HUDEP-2 (cell line): Measurements from ENCODE around the gene CDR2L.
"Not testable (repeated sequence)": the region's sequence is repeated elsewhere in the genome, so short reads cannot be mapped to it uniquely, and the experiment has no call there.

ENCODE experiments used
- DNase-seq, 76 experiments: peaks; one replicate each; lab custom pipeline; 2025; ENCODE audit not compliant: unreplicated experiment in 76 of 76; lab: John Stamatoyannopoulos, UW

The CDR2L gene

DNA sequence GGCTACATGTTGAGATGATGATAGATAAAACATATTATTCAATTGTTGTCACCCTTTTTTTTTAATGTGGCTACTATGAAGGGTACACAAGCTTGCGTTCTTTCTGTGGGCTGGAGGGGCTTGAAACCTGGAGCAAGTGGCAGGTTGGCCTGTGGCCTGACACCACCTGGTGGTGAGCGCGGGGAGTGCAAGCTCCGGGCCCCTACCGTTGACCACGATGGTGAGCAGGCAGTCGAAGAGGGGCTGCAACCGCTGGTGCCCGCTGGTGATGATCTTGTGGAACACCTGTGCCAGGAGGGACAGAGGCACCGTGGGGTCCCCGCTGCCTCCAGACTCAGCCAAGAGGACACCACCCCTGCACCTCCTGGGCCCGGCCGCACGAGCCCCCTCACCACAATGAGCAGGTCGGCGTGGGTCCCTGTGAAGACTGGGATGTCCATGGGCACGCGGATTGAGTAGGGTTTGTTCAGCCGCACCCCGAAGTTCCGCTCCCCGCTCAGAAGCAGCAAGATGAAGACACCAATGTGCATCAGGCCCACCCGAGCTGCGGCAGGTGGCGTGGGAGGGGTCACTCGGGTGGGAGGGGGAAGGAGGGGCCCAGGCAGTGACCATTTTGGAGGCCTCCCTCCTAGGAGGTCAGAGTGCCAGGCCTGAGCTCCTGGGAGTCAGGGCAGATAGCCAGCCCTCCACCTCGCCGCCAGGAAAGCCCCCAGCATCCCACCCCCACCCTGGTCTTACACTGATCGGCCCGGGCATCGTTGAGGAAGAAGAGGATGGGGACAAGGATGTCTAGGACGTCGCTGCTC lies 29.3 kb upstream of the CDR2L start:
- DNase-seq: peak in 64 of 76 experiments; percentile 5 to 81 (median 54)

DNA sequence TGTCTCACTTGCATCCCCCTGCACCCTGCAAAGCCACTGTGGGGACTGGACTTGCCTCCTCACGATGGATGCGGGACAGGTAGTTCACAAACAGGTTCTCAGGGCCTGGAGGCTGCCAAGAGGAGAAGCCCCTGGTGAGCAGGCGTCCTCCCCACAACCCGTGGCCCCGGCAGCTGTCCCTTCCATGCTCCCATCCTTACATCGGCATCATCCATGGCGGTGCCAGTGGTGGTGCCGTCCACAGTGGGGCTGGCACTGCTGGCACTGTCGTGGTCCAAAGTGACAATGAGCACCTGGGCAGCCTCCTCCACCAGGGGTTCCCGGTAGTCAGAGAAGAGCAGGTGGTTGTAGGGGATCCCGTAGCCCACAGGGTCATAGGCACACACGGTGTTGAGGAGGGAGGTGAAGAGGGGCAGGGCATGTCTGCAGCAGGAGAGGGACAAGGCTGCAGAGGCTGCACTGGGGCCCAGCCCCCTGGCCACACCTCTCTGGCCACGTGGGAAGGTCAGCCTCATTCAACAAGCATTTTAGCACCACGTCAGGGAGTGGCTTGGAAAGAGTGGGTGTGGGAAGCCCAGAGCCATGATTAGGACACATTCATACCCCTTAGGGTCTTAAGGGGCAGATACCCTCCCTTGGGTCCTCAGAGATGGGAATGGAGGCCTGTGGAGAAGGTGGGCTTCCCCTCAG lies 27.5 kb upstream of the CDR2L start:
- peak in 1 of 76 experiments; percentile 12 for DNase-seq

DNA sequence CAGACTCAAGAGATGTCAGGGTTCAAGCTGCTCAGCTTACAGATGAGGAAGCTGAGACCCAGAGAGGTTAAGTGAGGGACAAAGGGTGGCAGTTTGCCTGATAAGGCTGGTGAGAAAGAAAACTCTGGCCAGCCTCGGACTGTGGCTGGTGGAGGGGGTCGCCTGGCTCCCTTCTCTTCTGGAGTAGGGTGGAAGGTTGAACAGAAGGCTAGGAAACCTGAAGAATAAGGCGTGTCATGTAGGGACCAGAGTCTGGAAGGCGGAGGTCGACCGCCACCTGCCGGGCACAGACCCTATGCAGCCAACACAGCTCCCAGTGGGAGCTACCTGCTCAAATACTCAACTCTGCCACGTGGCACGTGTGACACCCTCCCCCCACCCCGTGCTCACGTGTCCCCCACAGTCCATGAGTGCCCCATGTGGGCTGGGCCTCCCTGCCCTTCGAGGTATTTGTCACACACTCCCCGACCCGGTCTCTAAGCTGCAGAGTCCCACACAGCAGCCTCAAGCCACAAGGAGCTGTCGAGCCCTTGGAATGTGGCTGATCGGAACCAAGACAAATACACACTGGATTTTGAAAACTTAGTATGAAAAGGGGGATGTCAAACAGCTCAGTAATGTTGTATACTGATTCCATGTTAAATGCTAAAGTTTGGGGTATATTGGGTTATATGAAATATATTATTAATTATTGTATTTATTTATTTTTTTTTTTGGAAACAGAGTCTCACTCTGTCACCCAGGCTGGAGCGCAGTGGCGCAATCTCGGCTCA lies 26.7 kb upstream of the CDR2L start:
- peak in 71 of 76 experiments; percentile 9 to 89 (median 66) for DNase-seq

DNA sequence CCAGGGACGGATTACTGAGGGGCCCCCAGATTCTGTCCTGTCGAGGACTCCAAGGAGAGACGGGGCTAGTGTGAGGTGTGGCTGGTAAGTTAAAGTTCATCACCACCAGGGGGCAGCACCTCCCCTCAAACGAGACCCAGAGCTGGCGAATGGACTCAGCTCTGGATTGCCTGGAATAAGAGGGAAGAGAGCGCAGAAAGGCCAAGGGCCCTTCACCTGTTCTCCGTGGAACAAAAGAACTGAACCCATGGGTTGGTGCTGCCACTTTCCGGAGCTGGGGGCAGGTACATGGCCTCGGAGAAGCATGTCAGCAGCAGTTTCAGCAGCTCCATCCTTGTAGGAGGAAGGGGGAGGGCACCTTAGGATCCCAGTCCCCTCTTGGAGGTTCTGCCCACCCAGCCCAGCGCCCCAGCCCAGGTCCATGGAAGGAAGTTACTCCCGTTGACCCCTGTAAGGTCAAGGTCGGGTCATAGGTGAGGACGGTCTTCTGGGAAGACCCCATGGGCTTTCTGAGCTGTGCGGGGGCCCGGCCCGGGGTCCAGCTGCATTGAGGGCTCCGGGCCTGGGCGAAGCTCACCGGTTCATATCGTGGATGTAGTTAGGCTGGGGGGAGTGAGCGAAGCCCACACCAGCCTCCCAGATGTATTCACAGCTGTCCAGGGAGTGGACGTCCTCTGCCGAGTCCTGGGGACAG lies 25.6 kb upstream of the CDR2L start:
- DNase-seq: peak in 73 of 76 experiments; percentile 9 to 94 (median 67)

DNA sequence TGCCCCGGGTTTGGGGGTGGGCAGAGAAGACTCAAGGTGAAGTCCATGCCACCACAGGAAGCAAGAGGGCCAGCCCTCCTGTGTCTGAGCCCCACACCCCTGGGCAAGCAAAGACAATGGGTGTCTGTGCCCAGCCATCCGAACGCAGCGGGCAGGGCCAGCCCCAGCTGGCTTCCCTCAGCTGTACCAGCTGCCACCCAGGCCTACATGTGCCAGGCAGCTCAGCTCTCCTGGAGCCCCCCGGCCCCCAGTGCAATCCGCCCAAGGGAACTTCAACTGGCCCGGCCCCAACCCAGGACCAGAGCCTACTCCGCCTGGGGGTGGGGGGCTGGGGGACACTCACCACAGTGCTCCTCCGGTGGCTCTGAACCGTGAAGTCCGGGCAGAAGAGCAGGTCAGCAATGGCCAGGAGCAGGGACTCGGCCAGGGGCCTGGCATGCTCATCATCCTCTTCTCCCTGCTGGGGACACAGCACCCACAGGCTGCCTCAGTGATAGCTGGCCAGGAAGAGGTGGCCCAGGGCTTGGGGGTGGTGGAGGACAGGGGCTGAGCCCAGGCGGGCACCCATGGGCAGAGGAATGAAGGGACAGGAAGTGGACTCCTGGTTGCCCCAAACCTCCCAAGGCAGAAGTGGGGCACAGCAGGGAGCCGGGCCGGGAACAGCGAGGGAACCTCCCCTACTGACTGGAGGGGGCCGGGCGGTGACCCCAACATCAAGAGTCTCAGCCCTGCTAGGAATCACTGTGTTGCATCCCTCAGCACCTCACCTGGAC lies 24.6 kb upstream of the CDR2L start:
- DNase-seq: no peak

DNA sequence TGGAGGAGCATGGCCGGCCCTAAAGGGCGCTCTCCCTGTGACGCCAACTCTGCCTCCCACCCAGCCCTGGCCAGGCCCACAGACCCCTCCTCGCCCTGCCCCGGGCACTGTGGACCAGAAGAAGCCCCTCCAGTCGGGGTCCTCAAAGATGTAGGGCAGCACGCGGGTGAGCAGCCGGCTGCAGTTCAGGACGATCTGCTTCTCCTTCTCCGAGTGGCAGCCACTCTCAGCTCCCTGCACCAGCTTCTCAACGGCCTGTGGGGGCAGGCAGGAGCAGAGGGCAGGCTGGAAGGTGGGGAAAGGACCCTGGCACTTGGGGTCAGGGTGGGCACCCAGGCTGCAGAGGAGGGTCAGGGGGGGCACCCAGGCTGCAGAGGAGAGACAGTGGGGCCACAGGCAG lies 23.8 kb upstream of the CDR2L start:
- no peak for DNase-seq

DNA sequence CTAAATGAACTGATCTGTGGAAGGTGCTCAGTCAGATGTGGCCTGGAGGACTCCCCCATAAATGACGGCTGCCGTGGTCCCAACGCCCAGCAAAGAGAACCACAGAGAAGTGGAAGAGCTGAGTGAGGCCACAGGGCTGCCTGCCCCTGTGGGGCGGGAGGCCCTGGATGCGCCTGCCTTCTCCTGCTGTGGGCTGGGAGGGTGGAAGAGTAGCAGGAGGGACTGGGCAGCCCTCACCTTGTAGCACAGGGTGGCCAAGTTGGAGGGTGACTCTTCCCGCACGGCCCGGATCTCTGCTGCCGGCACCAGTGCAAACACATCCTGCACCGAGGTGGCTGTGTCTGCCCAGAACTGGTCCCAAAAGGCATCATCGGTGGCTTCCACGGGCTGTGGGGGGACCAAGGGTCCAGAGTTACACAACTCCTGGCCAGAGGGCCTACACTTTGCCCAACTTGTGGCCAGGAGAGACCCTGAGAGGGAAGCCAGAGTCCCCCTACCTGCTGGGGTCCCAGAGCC lies 23.1 kb upstream of the CDR2L start:
- DNase-seq: no peak

DNA sequence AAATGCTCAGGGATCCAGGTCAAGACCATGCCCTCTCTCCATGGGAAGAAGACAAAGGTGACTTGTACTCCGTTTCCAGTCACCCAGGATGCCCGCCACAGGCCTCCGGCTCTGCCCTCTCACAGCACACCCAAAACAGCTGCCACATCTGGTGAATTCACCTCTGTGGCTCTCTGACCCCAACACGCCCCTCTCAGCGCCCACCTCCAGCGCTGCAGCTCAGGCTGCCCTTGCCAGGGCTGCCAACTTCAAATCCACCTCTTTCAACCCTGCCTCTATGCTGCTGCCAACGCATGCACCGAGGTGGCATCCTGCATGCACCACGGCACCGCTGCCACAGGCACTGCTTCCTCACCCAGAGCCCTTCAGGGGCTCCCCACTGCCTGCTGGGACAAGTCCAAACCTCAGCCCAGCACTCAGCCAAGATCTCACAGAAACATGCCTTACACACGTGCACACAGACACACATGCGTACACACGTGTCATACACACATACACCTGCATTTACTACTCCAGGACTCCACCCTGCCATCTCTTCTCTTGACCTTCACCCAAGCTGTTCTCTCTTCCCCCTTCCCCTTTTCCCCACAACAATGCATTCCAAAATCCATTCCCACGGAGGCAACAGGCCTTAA lies 22.3 kb upstream of the CDR2L start:
- no peak for DNase-seq

DNA sequence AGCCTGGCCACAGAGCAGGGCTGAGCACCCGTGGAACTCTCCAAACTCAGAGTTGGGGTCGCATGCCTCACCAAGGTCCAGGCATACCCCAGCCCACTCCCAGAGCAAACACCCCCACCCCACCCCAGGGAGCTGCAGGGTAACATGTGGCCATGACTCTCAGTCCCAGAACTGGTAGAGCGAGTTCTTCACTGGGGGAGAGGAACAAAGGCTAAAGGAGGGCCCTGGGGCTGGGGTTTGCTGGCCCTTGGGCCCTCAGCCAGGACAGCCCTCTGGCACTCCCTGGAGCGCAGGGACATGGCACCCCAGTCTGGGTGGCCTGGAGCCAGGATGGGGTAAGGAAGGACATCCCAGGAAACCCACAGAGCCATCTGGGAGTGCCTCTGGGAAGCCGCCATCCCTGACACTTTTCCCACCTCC lies 19.1 kb upstream of the CDR2L start:
- DNase-seq: no peak

DNA sequence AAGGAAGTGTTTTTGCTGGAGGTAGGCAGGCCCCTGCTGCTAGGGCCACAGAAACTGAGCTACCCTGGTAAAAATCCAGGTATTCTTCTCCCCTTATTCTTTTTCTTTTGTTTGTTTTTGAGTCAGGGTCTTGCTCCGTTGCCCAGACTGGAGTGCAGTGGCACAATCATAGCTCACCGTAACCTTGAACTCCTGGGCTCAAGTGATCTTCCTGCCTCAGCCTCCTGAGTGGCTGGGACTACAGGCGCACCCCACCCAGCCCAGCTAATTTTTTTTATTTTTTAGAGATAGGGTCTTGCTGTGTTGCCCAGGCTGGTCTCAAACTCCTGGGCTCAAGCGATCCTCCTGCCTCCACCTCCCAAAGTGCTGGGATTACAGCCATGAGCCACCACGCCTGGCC lies 17.9 kb upstream of the CDR2L start:
- not testable (repeated sequence) for DNase-seq

DNA sequence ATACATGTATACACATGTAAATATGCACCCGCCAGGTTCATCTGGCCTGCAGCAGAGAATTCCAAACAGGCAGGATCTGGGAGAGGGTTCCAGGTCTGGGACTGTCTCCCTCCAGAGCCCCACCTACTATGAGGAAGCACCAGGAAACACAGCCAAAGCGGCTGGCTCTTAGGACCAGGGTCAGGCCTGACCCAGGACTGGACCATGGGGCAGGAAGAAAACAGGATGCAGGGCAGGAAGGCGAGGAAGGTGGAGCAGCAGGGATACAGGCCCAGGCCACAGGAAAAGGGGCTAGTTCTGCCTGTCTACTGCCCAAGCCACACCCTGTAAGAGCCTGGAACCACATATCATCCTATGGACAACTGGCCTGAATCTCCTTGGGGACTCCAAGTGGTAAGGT lies 17.0 kb upstream of the CDR2L start:
- no peak for DNase-seq

DNA sequence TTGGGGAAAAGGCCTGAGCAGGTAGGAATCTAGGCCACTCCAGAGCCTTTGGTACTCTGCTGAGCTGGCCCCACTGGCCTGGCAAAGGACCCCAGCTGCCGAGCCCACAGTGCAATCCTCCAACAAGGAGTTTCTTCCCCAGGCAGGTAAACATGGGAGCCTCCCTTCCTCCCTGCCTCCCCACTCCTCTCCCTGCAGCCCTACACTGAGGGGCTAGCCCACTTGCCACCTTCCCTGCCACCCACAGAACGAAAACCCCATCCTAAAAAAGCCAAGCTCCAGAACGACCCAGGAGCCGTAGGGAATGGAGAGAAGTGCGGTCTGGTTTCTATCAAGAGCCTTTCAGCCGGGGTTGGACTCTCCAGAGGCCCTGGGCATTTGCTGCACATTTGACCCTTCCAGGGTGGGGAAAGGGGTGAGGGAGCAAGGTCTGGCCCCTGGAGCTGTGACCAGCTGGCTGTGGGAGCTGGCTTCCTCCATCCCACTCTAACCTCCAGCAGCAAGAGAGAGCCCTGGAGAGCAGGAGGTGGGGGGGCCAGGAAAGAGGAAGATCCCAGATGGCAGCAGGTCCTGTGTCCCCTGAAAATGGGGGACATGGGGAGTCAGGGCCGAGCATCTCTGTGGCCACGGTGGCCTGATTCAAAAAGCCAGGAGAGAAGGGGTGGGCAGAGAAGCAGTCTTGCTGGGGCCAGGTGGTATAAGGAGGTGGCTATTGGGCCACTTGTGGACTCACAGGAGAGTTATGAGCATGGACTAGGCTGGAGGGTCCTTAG lies 16.2 kb upstream of the CDR2L start:
- DNase-seq: no peak

DNA sequence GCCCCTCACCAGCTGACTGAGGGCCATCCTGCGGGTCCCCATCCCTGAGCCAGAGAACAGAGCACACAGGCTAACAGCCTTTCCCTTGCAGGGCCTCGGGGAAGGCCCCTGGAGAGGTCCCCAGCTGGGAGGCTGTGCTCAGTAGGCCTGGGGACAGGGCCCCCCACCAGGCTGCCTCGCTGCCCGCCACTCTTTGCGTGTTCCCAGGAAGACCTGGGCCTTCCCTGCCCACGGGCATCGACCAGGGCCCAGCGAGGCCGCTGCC lies 15.7 kb upstream of the CDR2L start:
- DNase-seq: no peak

DNA sequence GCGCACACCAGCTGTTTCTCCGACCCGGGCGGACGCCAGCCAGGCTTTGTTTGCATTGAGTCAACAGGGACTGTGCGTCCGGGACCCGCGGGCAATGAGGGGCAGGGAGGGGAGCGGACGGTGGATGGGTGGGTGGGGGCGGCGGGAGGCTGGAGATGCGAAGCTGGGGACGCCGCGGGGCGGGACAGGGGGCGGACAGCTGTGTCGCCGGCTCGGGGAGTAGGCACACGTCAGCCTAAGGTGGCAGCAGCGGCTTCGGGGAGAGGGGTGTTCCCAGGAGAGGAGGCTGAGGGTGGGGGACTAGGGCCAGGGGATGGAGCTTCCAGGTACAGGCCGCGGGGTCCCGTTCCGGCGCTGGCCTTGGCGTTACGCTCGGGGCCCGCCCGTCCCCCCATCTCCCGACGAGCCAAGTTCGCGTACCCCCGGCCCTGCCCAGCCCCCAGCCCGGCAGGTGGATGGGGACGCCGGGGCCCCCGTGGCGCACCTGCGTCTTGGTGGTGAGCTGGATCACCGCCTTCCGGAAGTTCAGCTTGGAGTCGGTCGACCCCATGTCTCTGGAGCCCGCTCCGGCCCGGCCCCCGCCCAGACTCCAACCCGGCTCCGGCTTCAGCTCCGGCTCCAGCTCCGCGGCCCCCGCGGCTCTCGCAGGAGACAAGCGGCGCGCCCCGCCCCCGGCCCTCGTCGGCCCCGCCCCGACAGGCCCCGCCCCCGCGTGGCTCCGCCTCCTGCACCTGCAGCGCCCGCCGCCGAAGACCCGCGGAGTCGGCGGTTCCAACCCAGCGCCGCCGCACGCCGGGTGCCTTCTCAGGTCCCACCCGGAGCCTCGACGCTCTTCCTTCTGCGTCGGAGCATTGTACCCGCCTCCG lies 15.1 kb upstream of the CDR2L start, which contains the start of gene HID1:
Gene HID1, minus strand, starts transcription at position 653 of the 866 bp plus-strand sequence. Its CDS starts 103 bp downstream, at position 550.
- DNase-seq: peak in 19 of 76 experiments; percentile 2 to 55 (median 23)

DNA sequence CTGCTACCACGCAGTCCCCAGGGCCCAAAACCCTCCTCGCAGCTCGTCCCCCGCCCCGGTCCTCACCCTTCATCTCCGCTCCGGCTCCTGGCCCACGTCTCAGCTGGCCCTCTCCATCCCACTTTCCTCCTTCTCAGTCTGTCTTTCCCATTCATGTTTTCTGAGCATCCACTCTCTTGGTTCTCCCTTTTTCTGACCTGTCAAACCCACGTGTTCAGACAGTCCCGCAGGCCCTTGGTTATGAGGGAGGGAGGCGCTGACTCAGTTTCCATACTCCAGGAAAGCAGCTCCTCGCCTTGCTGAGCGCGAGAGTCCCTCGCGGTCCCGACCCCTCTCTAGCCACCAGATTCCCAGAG lies 14.5 kb upstream of the CDR2L start:
- DNase-seq: no peak

DNA sequence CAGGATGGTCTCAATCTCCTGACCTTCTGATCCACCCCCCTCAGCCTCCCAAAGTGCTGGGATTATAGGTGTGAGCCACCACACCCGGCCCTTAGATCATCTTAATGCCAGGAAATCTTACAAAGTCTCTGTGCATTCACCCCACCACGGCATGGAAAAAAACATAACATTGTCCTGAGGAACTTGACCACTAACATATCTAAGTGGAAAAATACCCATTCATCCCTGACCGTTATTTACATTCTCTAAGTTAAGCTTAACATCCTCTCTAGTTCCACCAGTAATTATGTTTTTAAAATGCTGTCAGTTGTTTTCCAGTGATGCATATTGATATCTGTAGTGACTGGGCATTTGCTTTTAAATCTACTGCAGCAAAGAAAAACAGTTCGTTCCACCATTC lies 11.5 kb upstream of the CDR2L start:
- DNase-seq: no peak

DNA sequence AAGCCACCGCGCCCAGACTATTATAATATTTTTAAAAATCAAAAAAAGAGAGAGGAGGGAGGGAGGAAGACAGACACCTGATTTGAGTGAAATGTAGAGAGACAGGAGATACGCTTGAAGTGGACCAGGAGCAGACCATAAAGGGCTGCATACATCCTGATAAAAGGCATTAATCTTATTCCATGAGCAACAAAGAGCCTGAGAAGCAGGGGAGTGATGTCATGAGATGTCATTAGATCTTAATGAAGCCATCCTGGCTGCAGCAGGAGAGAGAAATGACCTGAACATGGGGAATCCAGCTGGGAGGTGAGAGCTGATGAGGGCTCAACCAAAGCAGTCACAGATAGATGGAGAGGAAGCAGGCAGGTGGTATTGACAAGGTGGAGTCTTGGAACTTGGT lies 9.6 kb upstream of the CDR2L start:
- DNase-seq: no peak

DNA sequence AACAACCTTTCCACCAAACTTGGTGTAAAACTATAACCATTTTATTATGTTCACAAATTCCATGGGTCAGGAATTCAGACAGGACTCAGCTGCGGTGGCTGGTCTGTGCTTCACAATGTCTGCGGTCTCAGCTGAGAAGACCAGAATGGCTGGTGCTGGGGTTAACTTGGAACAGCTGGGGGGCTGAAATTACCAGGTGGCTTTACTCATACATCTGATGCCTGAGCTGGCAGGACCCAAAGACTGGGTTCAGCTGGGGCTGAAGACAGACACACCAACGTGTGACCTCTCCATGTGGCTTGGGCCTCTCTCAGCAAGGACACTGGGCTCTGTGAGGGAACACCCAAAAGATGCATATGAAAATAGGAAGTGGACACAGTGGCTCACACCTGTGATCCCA lies 9.2 kb upstream of the CDR2L start:
- no peak for DNase-seq
